ENCODE results near the gene UIMC1. TPM values are rescaled to one million over a fixed set of nuclear protein-coding genes. Genes with fewer than 3 reads are reported as not detected.

The UIMC1 gene
- polyA plus RNA-seq, 1 donor (not counting 4 experiments of a cell fraction or from before 2014, with no cell fraction given), result 29.0 TPM

- no peaks in the 10 kb centered on the region for H3K9me3 ChIP-seq (ENCODE audit: control insufficient read depth, low read depth, low read length)
Observed at GRCh38 chr5:177029498-177029897, 22.9 kb upstream of the UIMC1 start.

GRCh38 chr5:177027665-177028064, 21.1 kb upstream of the UIMC1 start:
- Histone ChIP-seq H3K9me3 (ENCODE audit: control insufficient read depth, low read depth, low read length) (no peaks in the 10 kb centered on the region), H3K27ac (ENCODE audit: control insufficient read depth, insufficient read depth, low read length) (no peak overlapping the region), H2AFZ (ENCODE audit: control insufficient read depth, low read length) (no peak overlapping the region), H3K4me3 (ENCODE audit: control insufficient read depth in 2 of 3, extremely low read depth in 1 of 3, insufficient read depth in 2 of 3, low read depth in 1 of 3, low read length in 3 of 3) (no peak overlapping the region), H4K20me1 (ENCODE audit: control insufficient read depth, extremely low read depth, insufficient read depth, low read length) (no peaks in the 10 kb centered on the region), H3K9ac (ENCODE audit: control insufficient read depth, extremely low read depth, insufficient read depth, low read length) (no peak overlapping the region), H3K36me3 (ENCODE audit: control insufficient read depth in 2 of 2, extremely low read depth in 1 of 2, insufficient read depth in 2 of 2, low read length in 2 of 2) (peaks cover 2 to 3% of the 10 kb centered on the region in 2 experiments), H3K4me2 (ENCODE audit: control insufficient read depth, extremely low read depth, insufficient read depth, low read depth, low read length) (no peak overlapping the region), H3K79me2 (ENCODE audit: control insufficient read depth, insufficient read depth, low read length) (peaks cover 34% of the 10 kb centered on the region), H3K9me1 (ENCODE audit: control insufficient read depth, extremely low read depth, insufficient read depth, low read length) (no peaks in the 10 kb centered on the region), H3K27me3 (ENCODE audit: control insufficient read depth, extremely low read depth, insufficient read depth, low read length) (no peaks in the 10 kb centered on the region), H3K4me1 (ENCODE audit: control insufficient read depth, extremely low read depth, insufficient read depth, low read length) (peaks cover 7% of the 10 kb centered on the region)
- FAIRE-seq, result no peak
- dilution Hi-C loops (cut with MboI; ENCODE audit: extremely low pct_ligation_motif_present, low sequenced_read_pairs), result no loop called here
- DNase-seq (ENCODE audit: low read depth, low spot score), result no peak
- TF ChIP-seq EZH2 (IDR thresholded peaks at IDR 0.05; ENCODE audit: low read length) (no peak), CTCF (optimal IDR thresholded peaks at IDR 0.05 in 1 of 3, IDR thresholded peaks at IDR 0.05 in 1 of 3, conservative IDR thresholded peaks at IDR 0.05 in 1 of 3; ENCODE audit: extremely low read depth in 1 of 3, insufficient read depth in 2 of 3, low read length in 3 of 3) (no peak)

More at GRCh38 chr5:177029498-177029897, 22.9 kb upstream of the UIMC1 start:
- Histone ChIP-seq H3K36me3 (ENCODE audit: control insufficient read depth in 2 of 2, extremely low read depth in 1 of 2, insufficient read depth in 2 of 2, low read length in 2 of 2) (peaks cover 2 to 3% of the 10 kb centered on the region in 2 experiments), H3K27ac (ENCODE audit: control insufficient read depth, insufficient read depth, low read length) (no peak overlapping the region), H3K9me1 (ENCODE audit: control insufficient read depth, extremely low read depth, insufficient read depth, low read length) (no peaks in the 10 kb centered on the region), H3K4me3 (ENCODE audit: control insufficient read depth in 2 of 3, extremely low read depth in 1 of 3, insufficient read depth in 2 of 3, low read depth in 1 of 3, low read length in 3 of 3) (no peak overlapping the region), H3K4me2 (ENCODE audit: control insufficient read depth, extremely low read depth, insufficient read depth, low read depth, low read length) (no peak overlapping the region), H3K9ac (ENCODE audit: control insufficient read depth, extremely low read depth, insufficient read depth, low read length) (no peak overlapping the region), H2AFZ (ENCODE audit: control insufficient read depth, low read length) (no peak overlapping the region), H3K4me1 (ENCODE audit: control insufficient read depth, extremely low read depth, insufficient read depth, low read length) (no peaks in the 10 kb centered on the region), H4K20me1 (ENCODE audit: control insufficient read depth, extremely low read depth, insufficient read depth, low read length) (no peaks in the 10 kb centered on the region), H3K27me3 (ENCODE audit: control insufficient read depth, extremely low read depth, insufficient read depth, low read length) (no peaks in the 10 kb centered on the region), H3K79me2 (ENCODE audit: control insufficient read depth, insufficient read depth, low read length) (peaks cover 31% of the 10 kb centered on the region)
- DNase-seq (ENCODE audit: low read depth, low spot score) (no peak), FAIRE-seq (no peak)
- dilution Hi-C loops (cut with MboI; ENCODE audit: extremely low pct_ligation_motif_present, low sequenced_read_pairs), result no loop called here
- no peak for TF ChIP-seq CTCF (optimal IDR thresholded peaks at IDR 0.05 in 1 of 3, IDR thresholded peaks at IDR 0.05 in 1 of 3, conservative IDR thresholded peaks at IDR 0.05 in 1 of 3; ENCODE audit: extremely low read depth in 1 of 3, insufficient read depth in 2 of 3, low read length in 3 of 3)
- TF ChIP-seq EZH2 (IDR thresholded peaks at IDR 0.05; ENCODE audit: low read length), result no peak
